ENCODE data around the gene VWA5B1.

VWA5B1 gene

GRCh38 chr1:20370698-20371097, 80.0 kb downstream of the VWA5B1 start:
- DNase-seq, result no peak

GRCh38 chr1:20371411-20371810, 80.7 kb downstream of the VWA5B1 start:
- DNase-seq, result no peak

- no peak for DNase-seq
Measured at GRCh38 chr1:20371883-20372282, 81.2 kb downstream of the VWA5B1 start.

GRCh38 chr1:20372676-20373075, 82.0 kb downstream of the VWA5B1 start:
- no peak for DNase-seq

- no peak for DNase-seq
Measured at GRCh38 chr1:20373286-20373685, 82.6 kb downstream of the VWA5B1 start.

- DNase-seq, result no peak
Measured at GRCh38 chr1:20373764-20374163, 83.1 kb downstream of the VWA5B1 start.

GRCh38 chr1:20375563-20375962, 84.9 kb downstream of the VWA5B1 start:
- no peak for DNase-seq

- no peak for DNase-seq
Measured at GRCh38 chr1:20376171-20376570, 85.5 kb downstream of the VWA5B1 start.

GRCh38 chr1:20376880-20377494, 86.3 kb downstream of the VWA5B1 start:
- DNase-seq, result peak; percentile 31

GRCh38 chr1:20377516-20378270, 87.0 kb downstream of the VWA5B1 start:
- no peak for DNase-seq

- DNase-seq, result no peak
Measured at GRCh38 chr1:20379075-20379474, 88.4 kb downstream of the VWA5B1 start.

- DNase-seq, result no peak
Measured at GRCh38 chr1:20380175-20380574, 89.5 kb downstream of the VWA5B1 start.

GRCh38 chr1:20380616-20381035, 90.0 kb downstream of the VWA5B1 start:
- DNase-seq, result no peak

GRCh38 chr1:20381045-20381641, 90.5 kb downstream of the VWA5B1 start:
- DNase-seq, result no peak

GRCh38 chr1:20381961-20382360, 91.3 kb downstream of the VWA5B1 start:
- no peak for DNase-seq

GRCh38 chr1:20382711-20383110, 92.0 kb downstream of the VWA5B1 start:
- no peak for DNase-seq

- DNase-seq, result no peak
Measured at GRCh38 chr1:20383631-20384030, 93.0 kb downstream of the VWA5B1 start.

- DNase-seq, result no peak
Measured at GRCh38 chr1:20385630-20386029, 95.0 kb downstream of the VWA5B1 start.

GRCh38 chr1:20386323-20387081, 95.8 kb downstream of the VWA5B1 start:
- no peak for DNase-seq

- no peak for DNase-seq
Measured at GRCh38 chr1:20389571-20389970, 98.9 kb downstream of the VWA5B1 start.

GRCh38 chr1:20390589-20391331, 100.1 kb downstream of the VWA5B1 start:
- no peak for DNase-seq

- DNase-seq, result no peak
Measured at GRCh38 chr1:20395255-20395654, 104.6 kb downstream of the VWA5B1 start.

GRCh38 chr1:20398744-20399143, 108.1 kb downstream of the VWA5B1 start:
- no peak for DNase-seq
